Neural cell (in vitro differentiated cells): ENCODE results near the gene LRRC8D. TPM values are rescaled to one million over a fixed set of nuclear protein-coding genes. Genes with fewer than 3 reads are reported as not detected.
"Not testable (repeated sequence)": the region's sequence is repeated elsewhere in the genome, so short reads cannot be mapped to it uniquely, and the experiment has no call there.

ENCODE experiments used
- H2AFZ ChIP-seq: fragments of 200-600, 300-800 bp; sonication (generic), shearing (Covaris generic); 2 replicates; pipeline ENCODE4 v1.6.0; 2014; ENCODE audit warnings: low read depth, mild to moderate bottlenecking, antibody characterized with exemption, low read length, moderate library complexity
- H3F3A ChIP-seq: fragments of 200-600 bp; shearing (Covaris generic); 2 replicates; pipeline ENCODE4 v1.6.1; 2016; ENCODE audit warnings: mild to moderate bottlenecking, moderate library complexity, mixed read lengths, antibody characterized with exemption, low read length; ENCODE audit not compliant: insufficient read depth, poor library complexity, severe bottlenecking
- H3K27ac ChIP-seq: fragments of 200-600, 300-800 bp; sonication (generic), shearing (Covaris generic); 2 replicates; pipeline ENCODE4 v1.5.1; 2014; ENCODE audit warnings: mild to moderate bottlenecking, low read length, moderate library complexity
- H3K27me3 ChIP-seq: fragments of 300-800, 200-600 bp; sonication (generic), shearing (Covaris generic); 2 replicates; pipeline ENCODE4 v1.6.0; 2014; ENCODE audit warnings: mild to moderate bottlenecking, low read depth, low read length, moderate library complexity; ENCODE audit not compliant: insufficient read depth
- H3K36me3 ChIP-seq: fragments of 300-800, 200-600 bp; sonication (generic), shearing (Covaris generic); 2 replicates; pipeline ENCODE4 v1.5.1; 2014; ENCODE audit warnings: mild to moderate bottlenecking, antibody characterized with exemption, low read length, moderate library complexity; ENCODE audit not compliant: insufficient read depth
- H3K4me2 ChIP-seq: fragments of 300-800, 200-600 bp; sonication (generic), shearing (Covaris generic); 2 replicates; pipeline ENCODE4 v1.6.0; 2014; ENCODE audit warnings: mild to moderate bottlenecking, low read length
- H3K4me3 ChIP-seq: fragments of 300-800, 200-600 bp; sonication (generic), shearing (Covaris generic); 2 replicates; pipeline ENCODE4 v1.5.1; 2014; ENCODE audit warnings: mild to moderate bottlenecking, low read length, moderate library complexity
- H3K79me2 ChIP-seq: fragments of 200-600 bp; shearing (Covaris generic); replicated peaks from 2 replicates; pipeline ENCODE4 v1.6.0; 2014; ENCODE audit warnings: mild to moderate bottlenecking, low read length, moderate library complexity; ENCODE audit not compliant: insufficient read depth
- H3K9ac ChIP-seq: fragments of 300-800, 200-600 bp; sonication (generic), shearing (Covaris generic); 2 replicates; pipeline ENCODE4 v1.6.1; 2016; ENCODE audit warnings: mild to moderate bottlenecking, low read length, mixed read lengths
- H3K9me2 ChIP-seq: fragments of 200-600 bp; shearing (Covaris generic); 2 replicates; pipeline ENCODE4 v1.6.1; 2016; ENCODE audit warnings: mild to moderate bottlenecking, low read length, mixed read lengths; ENCODE audit not compliant: insufficient read depth
- H3K9me3 ChIP-seq: fragments of 200-600, 300-800 bp; sonication (generic), shearing (Covaris generic); 2 replicates; pipeline ENCODE4 v1.6.1; 2016; ENCODE audit warnings: mild to moderate bottlenecking, mixed run types, low read length, moderate library complexity, mixed read lengths
- H4K20me1 ChIP-seq: fragments of 200-600 bp; shearing (Covaris generic); 2 replicates; pipeline ENCODE4 v1.6.1; 2016; ENCODE audit warnings: mild to moderate bottlenecking, mixed run types; ENCODE audit not compliant: insufficient read depth
- EP300 ChIP-seq: fragments of 450-650 bp; conservative IDR thresholded peaks from 2 replicates; pipeline ENCODE4 v1.6.1; 2014; ENCODE audit warnings: antibody characterized with exemption, mild to moderate bottlenecking, moderate library complexity; ENCODE audit not compliant: poor library complexity, severe bottlenecking
- EZH2 ChIP-seq: fragments of 200-600, 300-800 bp; shearing (Covaris generic), sonication (generic); IDR thresholded peaks from 2 replicates; pipeline ENCODE4 v1.6.1; 2014; ENCODE audit warnings: antibody characterized with exemption, low read length, borderline replicate concordance, mild to moderate bottlenecking; ENCODE audit not compliant: insufficient read depth, poor library complexity, severe bottlenecking
- MXI1 ChIP-seq: fragments of 450-650 bp; conservative IDR thresholded peaks from 2 replicates; pipeline ENCODE4 v1.6.1; 2014; ENCODE audit warnings: antibody characterized with exemption, mild to moderate bottlenecking; ENCODE audit not compliant: poor library complexity, severe bottlenecking
- POLR2AphosphoS5 ChIP-seq: IDR thresholded peaks from 2 replicates; pipeline ENCODE4 v1.6.1; 2012
- SMC3 ChIP-seq: fragments of 450-650 bp; conservative IDR thresholded peaks from 2 replicates; pipeline ENCODE4 v1.6.1; 2014; ENCODE audit warnings: antibody characterized with exemption, mild to moderate bottlenecking, moderate library complexity; ENCODE audit not compliant: poor library complexity
- TAF1 ChIP-seq: IDR thresholded peaks from 2 replicates; pipeline ENCODE4 v1.6.1; 2012; ENCODE audit warnings: low read depth
- polyA plus RNA-seq: library from polyadenylated mRNA; depleted of rRNA; stranded (reverse); fragments of >200 nt; gene quantifications from 2 replicates; pipeline ENCODE4 v1.2.3, GENCODE V29; 2014
- TF ChIP-seq, protein P1 (sequence below): fragments of 450-650 bp; IDR thresholded peaks from 2 replicates; pipeline ENCODE4 v1.5.1; 2014; ENCODE audit warnings: antibody characterized with exemption, mild to moderate bottlenecking, moderate library complexity; ENCODE audit not compliant: poor library complexity, severe bottlenecking
- TF ChIP-seq, protein P2 (sequence below): IDR thresholded peaks from 2 replicates; pipeline ENCODE4 v1.6.1; 2012; ENCODE audit warnings: borderline replicate concordance

LRRC8D gene
- polyA plus RNA-seq, 1 donor from 2014 or later, result 43.7 TPM

DNA sequence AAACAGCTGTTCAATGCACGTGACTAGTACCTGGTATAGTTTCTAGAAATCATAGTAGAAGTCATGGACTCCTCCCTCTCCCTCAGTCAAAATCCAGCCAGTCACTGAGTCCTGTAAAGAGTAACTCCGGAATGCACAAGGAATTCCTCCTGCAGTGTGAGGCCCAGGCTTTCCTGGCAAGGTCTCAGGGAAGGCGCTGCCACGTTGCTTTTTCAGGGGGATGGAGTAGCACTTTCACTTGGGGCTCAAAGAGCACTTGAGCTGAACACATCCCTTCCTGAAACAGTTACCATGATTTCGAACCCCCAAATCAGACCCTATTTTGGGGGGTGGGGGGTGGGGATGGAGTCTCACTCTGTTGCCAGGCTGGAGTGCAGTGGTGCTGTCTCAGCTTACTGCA, 26.4 kb upstream of the LRRC8D start:
- Histone ChIP-seq H3K36me3 (no peaks in the 10 kb centered on the region), H2AFZ (no peak overlapping the region), H3K9me2 (no peaks in the 10 kb centered on the region), H3K27ac (no peak overlapping the region), H4K20me1 (no peaks in the 10 kb centered on the region), H3K4me2 (no peak overlapping the region), H3K9me3 (no peaks in the 10 kb centered on the region), H3K27me3 (no peaks in the 10 kb centered on the region), H3K9ac (no peak overlapping the region), H3K79me2 (no peaks in the 10 kb centered on the region), H3K4me3 (no peak overlapping the region), H3F3A (no peaks in the 10 kb centered on the region)
- no peak for TF ChIP-seq TAF1
- TF ChIP-seq, protein P1, sequence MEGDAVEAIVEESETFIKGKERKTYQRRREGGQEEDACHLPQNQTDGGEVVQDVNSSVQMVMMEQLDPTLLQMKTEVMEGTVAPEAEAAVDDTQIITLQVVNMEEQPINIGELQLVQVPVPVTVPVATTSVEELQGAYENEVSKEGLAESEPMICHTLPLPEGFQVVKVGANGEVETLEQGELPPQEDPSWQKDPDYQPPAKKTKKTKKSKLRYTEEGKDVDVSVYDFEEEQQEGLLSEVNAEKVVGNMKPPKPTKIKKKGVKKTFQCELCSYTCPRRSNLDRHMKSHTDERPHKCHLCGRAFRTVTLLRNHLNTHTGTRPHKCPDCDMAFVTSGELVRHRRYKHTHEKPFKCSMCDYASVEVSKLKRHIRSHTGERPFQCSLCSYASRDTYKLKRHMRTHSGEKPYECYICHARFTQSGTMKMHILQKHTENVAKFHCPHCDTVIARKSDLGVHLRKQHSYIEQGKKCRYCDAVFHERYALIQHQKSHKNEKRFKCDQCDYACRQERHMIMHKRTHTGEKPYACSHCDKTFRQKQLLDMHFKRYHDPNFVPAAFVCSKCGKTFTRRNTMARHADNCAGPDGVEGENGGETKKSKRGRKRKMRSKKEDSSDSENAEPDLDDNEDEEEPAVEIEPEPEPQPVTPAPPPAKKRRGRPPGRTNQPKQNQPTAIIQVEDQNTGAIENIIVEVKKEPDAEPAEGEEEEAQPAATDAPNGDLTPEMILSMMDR, result no peak
- TF ChIP-seq POLR2AphosphoS5, result no peak
- TF ChIP-seq, protein P2, sequence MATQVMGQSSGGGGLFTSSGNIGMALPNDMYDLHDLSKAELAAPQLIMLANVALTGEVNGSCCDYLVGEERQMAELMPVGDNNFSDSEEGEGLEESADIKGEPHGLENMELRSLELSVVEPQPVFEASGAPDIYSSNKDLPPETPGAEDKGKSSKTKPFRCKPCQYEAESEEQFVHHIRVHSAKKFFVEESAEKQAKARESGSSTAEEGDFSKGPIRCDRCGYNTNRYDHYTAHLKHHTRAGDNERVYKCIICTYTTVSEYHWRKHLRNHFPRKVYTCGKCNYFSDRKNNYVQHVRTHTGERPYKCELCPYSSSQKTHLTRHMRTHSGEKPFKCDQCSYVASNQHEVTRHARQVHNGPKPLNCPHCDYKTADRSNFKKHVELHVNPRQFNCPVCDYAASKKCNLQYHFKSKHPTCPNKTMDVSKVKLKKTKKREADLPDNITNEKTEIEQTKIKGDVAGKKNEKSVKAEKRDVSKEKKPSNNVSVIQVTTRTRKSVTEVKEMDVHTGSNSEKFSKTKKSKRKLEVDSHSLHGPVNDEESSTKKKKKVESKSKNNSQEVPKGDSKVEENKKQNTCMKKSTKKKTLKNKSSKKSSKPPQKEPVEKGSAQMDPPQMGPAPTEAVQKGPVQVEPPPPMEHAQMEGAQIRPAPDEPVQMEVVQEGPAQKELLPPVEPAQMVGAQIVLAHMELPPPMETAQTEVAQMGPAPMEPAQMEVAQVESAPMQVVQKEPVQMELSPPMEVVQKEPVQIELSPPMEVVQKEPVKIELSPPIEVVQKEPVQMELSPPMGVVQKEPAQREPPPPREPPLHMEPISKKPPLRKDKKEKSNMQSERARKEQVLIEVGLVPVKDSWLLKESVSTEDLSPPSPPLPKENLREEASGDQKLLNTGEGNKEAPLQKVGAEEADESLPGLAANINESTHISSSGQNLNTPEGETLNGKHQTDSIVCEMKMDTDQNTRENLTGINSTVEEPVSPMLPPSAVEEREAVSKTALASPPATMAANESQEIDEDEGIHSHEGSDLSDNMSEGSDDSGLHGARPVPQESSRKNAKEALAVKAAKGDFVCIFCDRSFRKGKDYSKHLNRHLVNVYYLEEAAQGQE, result no peak
- TF ChIP-seq MXI1, result no peak
- TF ChIP-seq SMC3, result no peak
- TF ChIP-seq EP300, result no peak
- TF ChIP-seq EZH2, result no peak

DNA sequence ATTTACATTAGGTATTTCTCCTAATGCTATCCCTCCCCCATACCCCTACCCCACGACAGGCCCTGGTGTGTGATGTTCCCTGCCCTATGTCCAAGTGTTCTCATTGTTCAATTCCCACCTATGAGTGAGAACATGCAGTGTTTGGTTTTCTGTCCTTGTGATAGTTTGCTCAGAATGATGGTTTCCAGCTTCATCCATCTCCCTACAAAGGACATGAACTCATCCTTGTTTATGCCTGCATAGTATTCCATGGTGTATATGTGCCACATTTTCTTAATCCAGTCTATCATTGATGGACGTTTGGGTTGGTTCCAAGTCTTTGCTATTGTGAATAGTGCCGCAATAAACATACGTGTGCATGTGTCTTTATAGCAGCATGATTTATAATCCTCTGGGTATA, 25.3 kb upstream of the LRRC8D start:
- H3K9me3 ChIP-seq, H3K79me2 ChIP-seq, H4K20me1 ChIP-seq: not testable (repeated sequence)

DNA sequence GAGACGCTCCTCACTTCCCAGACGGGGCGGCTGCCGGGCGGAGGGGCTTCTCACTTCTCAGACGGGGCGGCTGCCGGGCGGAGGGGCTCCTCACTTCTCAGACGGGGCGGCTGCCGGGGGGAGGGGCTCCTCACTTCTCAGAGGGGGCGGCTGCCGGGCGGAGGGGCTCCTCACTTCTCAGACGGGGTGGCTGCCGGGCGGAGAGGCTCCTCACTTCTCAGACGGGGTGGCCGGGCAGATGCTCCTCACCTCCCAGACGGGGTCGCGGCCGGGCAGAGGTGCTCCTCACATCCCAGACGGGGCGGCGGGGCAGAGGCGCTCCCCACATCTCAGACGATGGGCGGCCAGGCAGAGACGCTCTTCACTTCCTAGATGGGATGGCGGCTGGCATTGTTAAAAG, 23.0 kb upstream of the LRRC8D start:
- H3K9ac ChIP-seq, H2AFZ ChIP-seq, H3K9me3 ChIP-seq, H3K4me2 ChIP-seq, H3K27ac ChIP-seq, H3F3A ChIP-seq, H4K20me1 ChIP-seq, H3K36me3 ChIP-seq, H3K4me3 ChIP-seq, H3K27me3 ChIP-seq, H3K9me2 ChIP-seq, H3K79me2 ChIP-seq: not testable (repeated sequence)

More for the DNA sequence above, 25.3 kb upstream of the LRRC8D start:
- H3K9ac ChIP-seq, H2AFZ ChIP-seq, H3K27me3 ChIP-seq, H3K4me3 ChIP-seq, H3K9me2 ChIP-seq, H3K36me3 ChIP-seq, H3K27ac ChIP-seq, H3F3A ChIP-seq, H3K4me2 ChIP-seq: not testable (repeated sequence)
